GM12865 (cell line): ENCODE measurements around the gene PRR35.

Source experiments
- DNase-seq: peaks from one replicate; pipeline ENCODE4 v3.0.0; 2010; ENCODE audit warnings: low read depth
- H3K4me3 ChIP-seq: 2 replicates; pipeline ENCODE4 v1.5.1; 2011; ENCODE audit warnings: mild to moderate bottlenecking, low read depth, low read length, control low read depth
- CTCF ChIP-seq: IDR thresholded peaks from 2 replicates; pipeline ENCODE4 v1.5.1; 2011; ENCODE audit warnings: low read length, control low read depth, low read depth, inconsistent platforms; ENCODE audit not compliant: insufficient read depth; ENCODE audit errors: missing control alignments

PRR35 gene

GRCh38 chr16:543301-544164 is 16.7 kb upstream of the PRR35 start:
- no peak for TF ChIP-seq CTCF
- H3K4me3 ChIP-seq, result no peak overlapping the region
- no peak for DNase-seq

GRCh38 chr16:544517-544916 is 15.7 kb upstream of the PRR35 start:
- no peak overlapping the region for H3K4me3 ChIP-seq
- no peak for DNase-seq
- TF ChIP-seq CTCF, result no peak

GRCh38 chr16:546909-547770 is 13.1 kb upstream of the PRR35 start:
- no peak overlapping the region for H3K4me3 ChIP-seq
- no peak for TF ChIP-seq CTCF
- DNase-seq, result no peak

GRCh38 chr16:548586-548985 is 11.6 kb upstream of the PRR35 start:
- no peak overlapping the region for H3K4me3 ChIP-seq
- TF ChIP-seq CTCF, result no peak
- no peak for DNase-seq

- no peak overlapping the region for H3K4me3 ChIP-seq
- no peak for TF ChIP-seq CTCF
Measured at GRCh38 chr16:549544-550263, 10.5 kb upstream of the PRR35 start.

GRCh38 chr16:551210-551609 is 9.0 kb upstream of the PRR35 start:
- no peak overlapping the region for H3K4me3 ChIP-seq
- DNase-seq, result no peak
- no peak for TF ChIP-seq CTCF

More at GRCh38 chr16:549544-550263, 10.5 kb upstream of the PRR35 start:
- no peak for DNase-seq
